Left ventricle myocardium inferior (tissue), 1 donor: Measurements from ENCODE around the gene ARHGAP44. TPM values are rescaled to one million over a fixed set of nuclear protein-coding genes. Genes with fewer than 3 reads are reported as not detected.

Experiments
- DNase-seq: peaks from one replicate; pipeline ENCODE4 v3.0.0-alpha.2; 2020
- H3K27ac ChIP-seq: fragments of 200-600 bp; replicated peaks from 2 replicates; pipeline ENCODE4 v1.8.0; 2021
- H3K27me3 ChIP-seq: fragments of 200-600 bp; 2 replicates; pipeline ENCODE4 v1.8.0; 2021; ENCODE audit warnings: low read depth
- H3K36me3 ChIP-seq: fragments of 200-600 bp; 2 replicates; pipeline ENCODE4 v1.8.0; 2021
- H3K4me1 ChIP-seq: fragments of 200-600 bp; 2 replicates; pipeline ENCODE4 v1.8.0; 2021
- H3K4me3 ChIP-seq: fragments of 200-600 bp; 2 replicates; pipeline ENCODE4 v1.8.0; 2021; ENCODE audit warnings: mild to moderate bottlenecking, moderate library complexity
- H3K9me3 ChIP-seq: fragments of 200-600 bp; replicated peaks from 2 replicates; pipeline ENCODE4 v1.8.0; 2021
- intact Hi-C: fragments of 100-400 bp; cut with micrococcal nuclease; formaldehyde crosslinking; loops from one replicate; pipeline ENCODE4 v1.11.0; 2022
- total RNA-seq: library from RNA; stranded (reverse); fragmentation: NEBNext Ultra II Directional; extraction: Animal tissue kit (Norgen Biotek cat#: 25700); gene quantifications from one replicate; pipeline ENCODE4 v1.2.1, GENCODE V29; 2021
- TF ChIP-seq, protein P1 (sequence below): fragments of 200-600 bp; IDR thresholded peaks from 2 replicates; pipeline ENCODE4 v1.8.0; 2021; ENCODE audit warnings: antibody characterized with exemption, mild to moderate bottlenecking, borderline replicate concordance
- donor health status: DM: no; HTN: yes; CAD: no; lungs with severe emphysema.

Gene ARHGAP44
- total RNA-seq, 1 donor from 2014 or later, result 7.2 TPM

DNA sequence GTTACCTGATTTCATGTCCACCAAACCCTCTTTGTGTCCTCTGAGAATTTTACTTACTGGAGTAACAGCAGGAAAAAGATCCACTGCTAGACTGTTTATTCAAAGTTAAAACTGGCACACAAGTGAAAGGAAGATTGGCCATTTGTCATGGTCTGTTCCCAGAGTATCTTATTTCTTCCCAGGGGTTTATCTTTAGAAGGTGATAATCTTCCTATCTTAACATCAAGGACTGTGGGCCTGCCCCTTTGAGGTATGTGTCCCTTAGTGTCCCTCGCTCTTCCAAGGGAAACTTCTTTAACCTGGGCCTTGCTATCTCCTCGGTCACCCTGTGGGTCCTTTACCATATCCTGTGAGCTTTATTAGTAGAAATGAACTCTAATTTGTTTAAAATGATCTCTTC, 49.7 kb downstream of the ARHGAP44 start:
- no peak overlapping the region for H3K4me3 ChIP-seq
- no peaks in the 10 kb centered on the region for H3K4me1 ChIP-seq
- H3K9me3 ChIP-seq, result peaks cover 4% of the 10 kb centered on the region
- TF ChIP-seq, protein P1, sequence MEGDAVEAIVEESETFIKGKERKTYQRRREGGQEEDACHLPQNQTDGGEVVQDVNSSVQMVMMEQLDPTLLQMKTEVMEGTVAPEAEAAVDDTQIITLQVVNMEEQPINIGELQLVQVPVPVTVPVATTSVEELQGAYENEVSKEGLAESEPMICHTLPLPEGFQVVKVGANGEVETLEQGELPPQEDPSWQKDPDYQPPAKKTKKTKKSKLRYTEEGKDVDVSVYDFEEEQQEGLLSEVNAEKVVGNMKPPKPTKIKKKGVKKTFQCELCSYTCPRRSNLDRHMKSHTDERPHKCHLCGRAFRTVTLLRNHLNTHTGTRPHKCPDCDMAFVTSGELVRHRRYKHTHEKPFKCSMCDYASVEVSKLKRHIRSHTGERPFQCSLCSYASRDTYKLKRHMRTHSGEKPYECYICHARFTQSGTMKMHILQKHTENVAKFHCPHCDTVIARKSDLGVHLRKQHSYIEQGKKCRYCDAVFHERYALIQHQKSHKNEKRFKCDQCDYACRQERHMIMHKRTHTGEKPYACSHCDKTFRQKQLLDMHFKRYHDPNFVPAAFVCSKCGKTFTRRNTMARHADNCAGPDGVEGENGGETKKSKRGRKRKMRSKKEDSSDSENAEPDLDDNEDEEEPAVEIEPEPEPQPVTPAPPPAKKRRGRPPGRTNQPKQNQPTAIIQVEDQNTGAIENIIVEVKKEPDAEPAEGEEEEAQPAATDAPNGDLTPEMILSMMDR, result no peak
- H3K27me3 ChIP-seq, result no peaks in the 10 kb centered on the region
- DNase-seq, result no peak
- H3K27ac ChIP-seq, result no peak overlapping the region
- intact Hi-C loops, result no loop called here
- no peaks in the 10 kb centered on the region for H3K36me3 ChIP-seq

- Histone ChIP-seq H3K27me3 (no peaks in the 10 kb centered on the region), H3K4me1 (no peaks in the 10 kb centered on the region), H3K9me3 (peaks cover 12% of the 10 kb centered on the region), H3K4me3 (no peak overlapping the region), H3K36me3 (no peaks in the 10 kb centered on the region), H3K27ac (no peak overlapping the region)
- intact Hi-C loops, result no loop called here
- no peak for DNase-seq
- TF ChIP-seq, protein P1, result no peak
Measured at GRCh38 chr17:12842936-12843335, 53.6 kb downstream of the ARHGAP44 start.

DNA sequence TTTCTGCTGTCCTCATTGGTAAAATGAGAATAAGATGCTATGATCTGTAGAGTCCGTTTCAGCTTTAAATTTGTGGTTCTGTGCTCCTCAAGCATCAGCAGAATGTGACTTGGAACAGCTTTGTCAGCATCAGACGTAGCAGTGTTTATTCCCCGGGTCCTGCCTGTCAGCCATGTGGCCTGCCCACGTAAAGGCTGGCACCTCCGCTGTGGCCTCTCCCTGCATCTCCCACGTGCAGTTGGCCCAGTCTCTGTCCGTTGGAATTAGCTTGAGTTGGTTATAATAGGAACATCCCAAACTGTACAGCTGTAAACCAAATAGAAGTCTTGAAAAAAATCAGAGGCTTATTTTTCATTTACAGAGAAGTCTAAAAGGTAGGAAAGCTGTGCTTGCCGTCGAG, 61.7 kb downstream of the ARHGAP44 start:
- H3K4me3 ChIP-seq, result no peak overlapping the region
- no peaks in the 10 kb centered on the region for H3K36me3 ChIP-seq
- no peaks in the 10 kb centered on the region for H3K4me1 ChIP-seq
- TF ChIP-seq, protein P1, result no peak
- H3K27ac ChIP-seq, result no peak overlapping the region
- intact Hi-C loops, result no loop called here
- H3K27me3 ChIP-seq, result no peaks in the 10 kb centered on the region
- no peaks in the 10 kb centered on the region for H3K9me3 ChIP-seq
- DNase-seq, result no peak

DNA sequence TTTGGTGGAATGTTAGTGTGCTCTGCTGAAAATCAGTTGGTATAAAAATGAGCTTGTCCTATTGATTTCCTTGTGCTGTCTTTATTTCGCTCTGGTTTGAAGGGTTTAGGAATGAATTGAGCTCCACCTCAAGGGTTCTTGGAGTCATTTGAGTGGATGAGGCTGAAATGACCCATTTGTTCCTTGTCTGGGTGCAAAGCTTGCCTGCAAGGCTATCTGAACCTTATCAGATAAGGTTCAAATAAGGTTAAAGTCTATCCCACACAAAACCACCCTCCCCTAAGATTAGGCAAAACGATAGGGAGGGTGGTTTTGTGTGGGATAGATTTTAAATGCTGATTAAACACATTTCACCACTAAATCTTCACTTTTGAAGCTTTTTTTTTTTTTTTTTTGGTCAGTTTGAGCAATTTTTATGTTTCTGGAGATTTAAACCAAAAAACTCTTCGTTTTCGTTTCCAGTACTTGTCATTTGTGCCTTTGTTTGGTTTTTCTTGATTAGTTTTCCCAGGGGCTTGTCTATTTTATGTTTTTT, 62.7 kb downstream of the ARHGAP44 start:
- H3K36me3 ChIP-seq, result no peaks in the 10 kb centered on the region
- H3K4me1 ChIP-seq, result no peaks in the 10 kb centered on the region
- H3K27ac ChIP-seq, result no peak overlapping the region
- peaks cover 2% of the 10 kb centered on the region for H3K9me3 ChIP-seq
- intact Hi-C loops, result no loop called here
- no peak overlapping the region for H3K4me3 ChIP-seq
- TF ChIP-seq, protein P1, result no peak
- no peaks in the 10 kb centered on the region for H3K27me3 ChIP-seq
- no peak for DNase-seq

DNA sequence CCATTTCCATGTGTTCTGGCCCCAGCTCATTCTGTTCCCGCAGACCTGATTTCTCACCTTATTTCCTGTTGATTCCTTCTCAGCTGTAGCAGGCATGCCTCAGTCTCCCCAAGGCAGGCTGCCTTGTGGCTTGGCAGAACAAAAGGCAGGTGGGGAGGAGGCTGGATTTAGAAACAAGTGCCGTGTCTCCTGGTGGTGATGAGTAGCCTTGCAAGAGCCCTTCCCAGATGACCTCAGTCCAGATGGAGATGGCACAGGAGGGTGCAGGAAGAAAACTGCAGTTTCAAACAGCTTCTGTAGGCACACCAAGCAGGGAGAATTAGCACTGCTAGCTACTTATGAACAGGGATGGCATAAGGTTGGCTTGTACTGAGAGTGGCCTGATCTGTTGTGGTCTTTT, 64.6 kb downstream of the ARHGAP44 start:
- H3K36me3 ChIP-seq, result no peaks in the 10 kb centered on the region
- intact Hi-C loops, result no loop called here
- DNase-seq, result no peak
- no peaks in the 10 kb centered on the region for H3K27me3 ChIP-seq
- no peak overlapping the region for H3K27ac ChIP-seq
- H3K4me1 ChIP-seq, result no peaks in the 10 kb centered on the region
- H3K9me3 ChIP-seq, result peaks cover 7% of the 10 kb centered on the region
- no peak overlapping the region for H3K4me3 ChIP-seq
- TF ChIP-seq, protein P1, result no peak
